ENCODE measurements around the gene CD6. TPM values are rescaled to one million over a fixed set of nuclear protein-coding genes. Genes with fewer than 3 reads are reported as not detected.

The CD6 gene
- total RNA-seq, 1 experiment from 2014 or later, result 1.4 TPM

GRCh38 chr11:61054513-61054912 lies 83.0 kb downstream of the CD6 start:
- no peak overlapping the region for H3K27ac ChIP-seq (ENCODE audit: low read depth, low read length)
- CTCF ChIA-PET, result no interaction called here
- H3K9me2 ChIP-seq (ENCODE audit: insufficient read depth), result no peaks in the 10 kb centered on the region
- no peak overlapping the region for H3K4me2 ChIP-seq (ENCODE audit: low read length)
- TF ChIP-seq CBX3 (IDR thresholded peaks at IDR 0.05; ENCODE audit: low read depth) (no peak), SP1 (IDR thresholded peaks at IDR 0.05; ENCODE audit: low read depth) (no peak), RAD21 (IDR thresholded peaks at IDR 0.05; ENCODE audit: low read depth) (no peak), POLR2A (IDR thresholded peaks at IDR 0.05; ENCODE audit: borderline replicate concordance, extremely low read depth, insufficient read depth, insufficient read length) (no peak), EGR1 (IDR thresholded peaks at IDR 0.05; ENCODE audit: low read depth) (no peak), ZNF274 (IDR thresholded peaks at IDR 0.05; ENCODE audit: low read depth, low read length) (no peak), SIN3A (IDR thresholded peaks at IDR 0.05; ENCODE audit: low read depth) (no peak), TCF7L2 (IDR thresholded peaks at IDR 0.05; ENCODE audit: borderline replicate concordance, extremely low read depth, insufficient read depth, insufficient read length) (no peak), EZH2phosphoT487 (IDR thresholded peaks at IDR 0.05; ENCODE audit: borderline replicate concordance) (no peak), ELF1 (IDR thresholded peaks at IDR 0.05; ENCODE audit: borderline replicate concordance, low read depth) (no peak), SRF (IDR thresholded peaks at IDR 0.05; ENCODE audit: low read depth) (no peak), CTCF (IDR thresholded peaks at IDR 0.05 in 2 of 3, conservative IDR thresholded peaks at IDR 0.05 in 1 of 3; ENCODE audit: borderline replicate concordance in 1 of 3, insufficient read depth in 1 of 3, low read depth in 2 of 3, low read length in 2 of 3) (no peak), REST (IDR thresholded peaks at IDR 0.05; ENCODE audit: low read depth) (no peak), MAX (IDR thresholded peaks at IDR 0.05) (no peak), ZFX (IDR thresholded peaks at IDR 0.05) (no peak)
- no peak overlapping the region for H3K9ac ChIP-seq (ENCODE audit: low read length)
- POLR2A ChIA-PET, result no interaction called here
- no peaks in the 10 kb centered on the region for H3K4me1 ChIP-seq (ENCODE audit: control insufficient read depth in 1 of 2, insufficient read depth in 2 of 2, low read length in 2 of 2)
- H3K36me3 ChIP-seq (ENCODE audit: control insufficient read depth in 1 of 2, insufficient read depth in 2 of 2, low read length in 2 of 2), result no peaks in the 10 kb centered on the region
- BruUV-seq (replicated peaks), result no TSS peak
- no peak overlapping the region for H3K4me3 ChIP-seq (replicated peaks in 1 of 2; ENCODE audit: low read depth in 1 of 2, low read length in 2 of 2)
- RAD21 ChIA-PET (ENCODE audit: low non-redundant PET in 1 of 2, low total read pairs in 2 of 2, uncharacterized antibody in 2 of 2, unreplicated experiment in 2 of 2), result no interaction called here
- no peaks in the 10 kb centered on the region for H3K79me2 ChIP-seq (ENCODE audit: insufficient read depth, low read length)
- H3K9me3 ChIP-seq (ENCODE audit: control insufficient read depth in 1 of 2, insufficient read depth in 1 of 2, low read depth in 1 of 2, low read length in 2 of 2), result no peaks in the 10 kb centered on the region
- no peak for ATAC-seq
- H3K27me3 ChIP-seq (ENCODE audit: insufficient read depth, low read length), result no peaks in the 10 kb centered on the region
- no peak overlapping the region for H2AFZ ChIP-seq (ENCODE audit: low read depth, low read length, poor library complexity, severe bottlenecking)
- DNase-seq (ENCODE audit: low read depth, low spot score), result no peak
- intact Hi-C loops (cut with micrococcal nuclease), result no loop called here
- no peaks in the 10 kb centered on the region for H4K20me1 ChIP-seq (ENCODE audit: insufficient read depth)

Data from HCT116 (cell line).